ENCODE results near the gene PROM1.

Gene PROM1

GRCh38 chr4:16048619-16049419 is 35.0 kb downstream of the PROM1 start:
- TF ChIP-seq CTCF (IDR thresholded peaks at IDR 0.05), result no peak

GRCh38 chr4:16045687-16046086 is 38.1 kb downstream of the PROM1 start:
- TF ChIP-seq CTCF (IDR thresholded peaks at IDR 0.05), result no peak

- TF ChIP-seq CTCF (IDR thresholded peaks at IDR 0.05), result no peak
Observed at GRCh38 chr4:16043642-16044498, 40.0 kb downstream of the PROM1 start.

- no peak for TF ChIP-seq CTCF (IDR thresholded peaks at IDR 0.05)
Observed at GRCh38 chr4:16039139-16039538, 44.7 kb downstream of the PROM1 start.

- no peak for TF ChIP-seq CTCF (IDR thresholded peaks at IDR 0.05)
Observed at GRCh38 chr4:16037901-16038300, 45.9 kb downstream of the PROM1 start.

- TF ChIP-seq CTCF (IDR thresholded peaks at IDR 0.05), result no peak
Observed at GRCh38 chr4:16035843-16036242, 48.0 kb downstream of the PROM1 start.

- TF ChIP-seq CTCF (IDR thresholded peaks at IDR 0.05), result no peak
Observed at GRCh38 chr4:16034010-16034748, 49.6 kb downstream of the PROM1 start.
